Measurements from ENCODE around the gene FBXO36. TPM values are rescaled to one million over a fixed set of nuclear protein-coding genes. Genes with fewer than 3 reads are reported as not detected.

FBXO36 gene
- total RNA-seq, 6 experiments from 2014 or later = 1.3 to 2.9 (median 2.4) TPM

DNA sequence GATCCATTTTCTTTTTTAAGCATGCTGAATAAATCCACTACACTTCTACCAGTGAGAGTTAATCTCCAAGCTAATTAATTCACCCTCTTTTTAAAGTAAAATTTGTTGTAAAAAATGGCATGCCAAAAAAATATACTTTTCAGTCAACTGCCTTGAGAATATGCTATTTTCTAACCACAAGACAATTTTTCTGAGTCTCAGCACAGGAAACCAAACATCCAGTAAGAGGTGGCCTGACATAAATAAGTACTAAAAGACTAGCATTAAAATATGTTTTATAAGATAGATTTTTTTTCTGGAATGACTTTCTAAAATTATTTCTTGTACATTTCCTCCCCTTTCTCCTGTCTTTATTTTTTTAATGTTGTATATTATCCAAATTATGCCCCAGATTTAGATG, 2.9 kb downstream of the FBXO36 start:
- H3K9me3 Mint-ChIP-seq = no peaks in the 10 kb centered on the region
- H3K36me3 Mint-ChIP-seq (ENCODE audit: low read depth) = peaks cover 5% of the 10 kb centered on the region
- peaks cover 3% of the 10 kb centered on the region for H3K27me3 Mint-ChIP-seq (ENCODE audit: insufficient read depth)
- peaks cover 49% of the 10 kb centered on the region for H3K4me1 Mint-ChIP-seq (ENCODE audit: low read depth)
- DNase-seq = no peak
- TF ChIP-seq, protein P1, sequence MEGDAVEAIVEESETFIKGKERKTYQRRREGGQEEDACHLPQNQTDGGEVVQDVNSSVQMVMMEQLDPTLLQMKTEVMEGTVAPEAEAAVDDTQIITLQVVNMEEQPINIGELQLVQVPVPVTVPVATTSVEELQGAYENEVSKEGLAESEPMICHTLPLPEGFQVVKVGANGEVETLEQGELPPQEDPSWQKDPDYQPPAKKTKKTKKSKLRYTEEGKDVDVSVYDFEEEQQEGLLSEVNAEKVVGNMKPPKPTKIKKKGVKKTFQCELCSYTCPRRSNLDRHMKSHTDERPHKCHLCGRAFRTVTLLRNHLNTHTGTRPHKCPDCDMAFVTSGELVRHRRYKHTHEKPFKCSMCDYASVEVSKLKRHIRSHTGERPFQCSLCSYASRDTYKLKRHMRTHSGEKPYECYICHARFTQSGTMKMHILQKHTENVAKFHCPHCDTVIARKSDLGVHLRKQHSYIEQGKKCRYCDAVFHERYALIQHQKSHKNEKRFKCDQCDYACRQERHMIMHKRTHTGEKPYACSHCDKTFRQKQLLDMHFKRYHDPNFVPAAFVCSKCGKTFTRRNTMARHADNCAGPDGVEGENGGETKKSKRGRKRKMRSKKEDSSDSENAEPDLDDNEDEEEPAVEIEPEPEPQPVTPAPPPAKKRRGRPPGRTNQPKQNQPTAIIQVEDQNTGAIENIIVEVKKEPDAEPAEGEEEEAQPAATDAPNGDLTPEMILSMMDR (IDR thresholded peaks at IDR 0.05) = no peak
- no peak overlapping the region for H3K4me3 Mint-ChIP-seq
- no peak overlapping the region for H3K27ac Mint-ChIP-seq

DNA sequence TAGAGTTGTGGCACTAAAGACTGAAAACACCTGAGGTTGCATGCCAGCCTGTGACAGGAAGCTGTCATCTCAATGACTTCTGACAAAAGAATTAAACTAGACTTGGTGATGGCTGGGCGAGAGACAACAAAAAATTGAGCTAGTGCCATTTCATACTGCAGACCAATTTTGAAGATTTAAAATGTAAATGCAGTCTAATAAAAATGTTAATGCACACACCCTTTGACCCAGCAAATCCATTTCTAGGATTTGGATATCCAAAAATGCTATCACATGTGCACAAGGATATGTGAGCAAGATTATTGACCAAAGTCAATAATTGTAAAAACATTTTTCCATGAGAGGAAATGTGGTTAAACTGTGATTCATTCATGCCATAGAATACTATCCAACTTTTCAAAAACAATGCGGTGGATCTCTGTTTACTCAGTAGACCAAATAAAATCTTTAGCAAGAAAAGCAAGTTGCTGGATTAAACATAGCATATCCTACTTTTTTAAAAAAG, 5.6 kb downstream of the FBXO36 start:
- Mint-ChIP-seq H3K4me1 (ENCODE audit: low read depth) (peaks cover 48% of the 10 kb centered on the region), H3K9me3 (no peaks in the 10 kb centered on the region), H3K27me3 (ENCODE audit: insufficient read depth) (no peaks in the 10 kb centered on the region), H3K36me3 (ENCODE audit: low read depth) (no peaks in the 10 kb centered on the region), H3K4me3 (peak overlapping the region; percentile 55; the same call in 1 of the 2 replicates), H3K27ac (peak overlapping the region; percentile 29; the same call in 1 of the 2 replicates)
- TF ChIP-seq, protein P1 (IDR thresholded peaks at IDR 0.05) = no peak
- DNase-seq = peak; percentile 64

DNA sequence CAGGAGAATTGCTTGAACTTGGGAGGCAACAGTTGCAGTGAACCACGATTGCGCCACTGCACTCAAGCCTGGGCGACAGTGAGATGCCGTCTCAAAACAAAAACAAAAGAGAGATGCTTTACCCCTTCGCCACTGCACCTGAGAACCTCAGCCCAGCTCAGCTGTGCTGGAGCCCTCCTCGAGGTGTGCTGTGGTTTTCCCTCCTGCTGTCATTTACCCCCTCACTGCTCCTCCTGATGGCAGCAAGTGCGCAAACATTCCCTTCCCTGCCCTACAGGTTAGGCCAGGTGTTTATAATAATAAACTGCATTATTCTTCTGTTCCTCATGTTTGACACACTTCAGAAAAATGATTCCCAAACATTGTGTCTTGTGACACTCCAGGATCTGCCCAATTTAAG, 8.4 kb downstream of the FBXO36 start:
- DNase-seq = no peak
- Mint-ChIP-seq H3K4me3 (no peak overlapping the region), H3K36me3 (ENCODE audit: low read depth) (peaks cover 6% of the 10 kb centered on the region; the same call in 1 of the 2 replicates), H3K27ac (no peak overlapping the region), H3K27me3 (ENCODE audit: insufficient read depth) (no peaks in the 10 kb centered on the region), H3K9me3 (peaks cover 6% of the 10 kb centered on the region), H3K4me1 (ENCODE audit: low read depth) (peaks cover 30% of the 10 kb centered on the region)
- TF ChIP-seq, protein P1 (IDR thresholded peaks at IDR 0.05) = no peak

DNA sequence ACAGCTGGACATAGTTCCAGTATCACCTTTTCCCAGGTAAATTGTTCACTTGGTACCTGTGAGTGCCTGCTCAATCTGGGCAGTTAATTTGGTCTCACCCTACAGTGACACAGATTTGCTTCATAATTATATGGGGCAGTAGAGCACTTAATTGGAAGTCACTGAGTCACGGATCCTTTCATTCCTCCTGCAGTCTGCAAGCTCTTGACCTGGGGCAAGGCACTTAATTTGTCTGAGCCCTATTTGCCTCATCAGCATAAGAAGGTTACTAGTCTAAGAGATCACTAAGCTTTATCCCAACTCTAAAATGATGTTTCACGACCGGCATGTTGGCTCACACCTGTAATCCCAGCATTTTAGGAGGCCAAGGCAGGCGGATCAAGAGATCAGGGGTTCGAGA, 8.9 kb downstream of the FBXO36 start:
- H3K4me1 Mint-ChIP-seq (ENCODE audit: low read depth) = peaks cover 30% of the 10 kb centered on the region
- peaks cover 6% of the 10 kb centered on the region; the same call in 1 of the 2 replicates for H3K36me3 Mint-ChIP-seq (ENCODE audit: low read depth)
- H3K27me3 Mint-ChIP-seq (ENCODE audit: insufficient read depth) = no peaks in the 10 kb centered on the region
- TF ChIP-seq, protein P1 (IDR thresholded peaks at IDR 0.05) = no peak
- no peak overlapping the region for H3K4me3 Mint-ChIP-seq
- H3K9me3 Mint-ChIP-seq = peaks cover 6% of the 10 kb centered on the region
- no peak overlapping the region for H3K27ac Mint-ChIP-seq
- DNase-seq = no peak

DNA sequence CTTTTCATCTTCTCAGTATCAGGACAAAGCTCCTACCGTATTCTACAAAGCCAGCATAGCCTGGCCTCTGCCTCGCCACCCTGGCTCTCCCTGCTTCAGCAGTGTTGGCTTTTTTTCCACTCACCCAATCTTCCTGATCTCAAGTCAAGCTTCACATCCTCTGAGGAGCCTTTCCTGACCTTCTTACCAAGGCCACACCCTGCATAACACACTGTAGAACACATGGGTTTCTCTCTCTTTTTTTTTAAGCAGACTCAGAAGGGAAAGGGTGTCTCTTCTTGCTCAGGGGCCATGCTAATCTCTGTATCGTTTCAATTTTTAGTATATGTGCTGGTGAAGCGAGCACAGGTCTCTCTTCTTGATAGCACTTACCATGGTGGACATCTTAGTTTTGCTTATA, 15.2 kb downstream of the FBXO36 start:
- Mint-ChIP-seq H3K4me1 (ENCODE audit: low read depth) (no peaks in the 10 kb centered on the region), H3K9me3 (peaks cover 10% of the 10 kb centered on the region), H3K27ac (no peak overlapping the region), H3K4me3 (no peak overlapping the region), H3K36me3 (ENCODE audit: low read depth) (peaks cover 10% of the 10 kb centered on the region; the same call in 1 of the 2 replicates), H3K27me3 (ENCODE audit: insufficient read depth) (no peaks in the 10 kb centered on the region; the same call in 1 of the 2 replicates)
- no peak for DNase-seq
- TF ChIP-seq, protein P1 (IDR thresholded peaks at IDR 0.05) = no peak

Measured in HFFc6 (cell line).